ENCODE results near the gene XXYLT1. TPM values are rescaled to one million over a fixed set of nuclear protein-coding genes. Genes with fewer than 3 reads are reported as not detected.
"Not testable (repeated sequence)": the region's sequence is repeated elsewhere in the genome, so short reads cannot be mapped to it uniquely, and the experiment has no call there.

The XXYLT1 gene
- total RNA-seq, 1 donor from 2014 or later: 18.4 TPM

GRCh38 chr3:195042743-195043606 is 228.0 kb downstream of the XXYLT1 start:
- DNase-seq (ENCODE audit: low read depth): no peak

DNA sequence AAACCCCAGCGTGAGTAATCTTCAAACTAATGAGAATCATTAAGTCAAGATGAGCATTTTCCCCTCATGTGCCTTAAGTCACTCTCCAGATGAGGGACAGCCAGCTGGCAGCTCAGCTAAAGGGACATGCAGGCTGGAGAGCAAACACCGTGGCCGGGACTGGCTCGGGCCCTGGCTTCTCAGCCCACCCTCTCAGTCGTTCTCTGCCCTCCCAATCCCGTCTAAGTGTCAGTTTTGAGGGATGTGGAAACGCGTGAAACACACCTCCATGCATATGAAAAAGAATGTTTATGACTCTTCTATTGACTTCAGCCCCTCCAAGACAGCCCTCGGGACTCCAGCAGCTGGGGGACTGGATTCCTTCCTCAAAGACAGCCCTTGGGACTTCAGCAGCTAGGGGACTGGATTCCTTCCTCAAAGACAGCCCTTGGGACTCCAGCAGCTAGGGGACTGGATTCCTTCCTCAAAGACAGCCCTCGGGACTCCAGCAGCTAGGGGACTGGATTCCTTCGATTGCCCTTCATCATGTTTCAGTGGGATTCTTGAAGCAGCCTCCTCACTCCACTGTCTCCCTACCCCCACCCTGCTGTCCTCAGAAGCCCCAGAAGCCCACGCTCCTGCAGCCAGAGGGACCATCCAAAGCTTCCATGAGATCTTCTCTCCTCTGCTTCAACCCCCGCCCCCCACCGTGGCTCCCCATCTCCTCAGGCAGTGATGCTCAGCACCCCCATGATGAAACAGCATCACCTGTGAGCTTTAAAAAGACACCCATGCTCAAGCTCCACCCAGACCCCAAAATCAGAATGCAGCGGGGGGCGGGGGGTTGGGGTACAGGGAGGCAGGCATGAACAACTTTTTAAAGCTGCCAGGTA is 228.9 kb downstream of the XXYLT1 start:
- no peak for DNase-seq (ENCODE audit: low read depth)

DNA sequence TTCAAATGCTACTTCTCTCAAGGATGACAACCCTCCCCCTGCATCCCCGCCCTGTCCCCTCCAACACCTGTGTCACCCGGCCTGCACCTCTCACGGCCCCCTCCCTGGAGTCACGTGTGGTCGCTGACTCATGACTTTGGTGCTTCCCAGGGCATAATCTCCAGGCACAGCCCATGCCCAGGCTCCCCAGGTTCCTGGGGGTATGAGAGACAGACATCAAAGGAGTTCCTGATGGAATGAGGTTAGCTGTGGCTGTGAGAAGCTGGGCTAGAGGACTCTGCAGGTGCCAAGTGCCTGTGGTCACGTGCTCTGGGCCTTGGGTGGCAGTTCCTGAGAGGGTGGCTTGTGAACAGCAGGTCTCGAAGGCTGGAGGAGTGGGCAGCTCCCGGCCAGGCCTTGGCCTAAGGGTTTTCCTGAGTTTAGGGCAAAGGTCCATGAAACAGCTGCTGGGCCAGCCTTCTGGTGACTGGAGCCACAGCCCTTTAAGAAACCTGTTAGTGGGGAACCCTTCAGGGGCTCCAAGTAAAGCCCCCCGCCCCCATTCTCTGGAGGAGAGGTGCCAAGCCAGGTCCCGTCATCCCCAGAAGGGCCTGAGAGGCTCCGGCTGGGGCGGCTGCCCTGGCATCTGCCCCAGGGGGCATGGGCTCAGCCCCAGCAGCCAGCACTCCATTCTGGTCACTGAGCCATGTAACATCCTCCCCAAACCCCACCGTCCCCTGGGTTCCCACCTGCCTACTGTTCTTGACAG is 230.0 kb downstream of the XXYLT1 start:
- peak; percentile 38 for DNase-seq (ENCODE audit: low read depth)

DNA sequence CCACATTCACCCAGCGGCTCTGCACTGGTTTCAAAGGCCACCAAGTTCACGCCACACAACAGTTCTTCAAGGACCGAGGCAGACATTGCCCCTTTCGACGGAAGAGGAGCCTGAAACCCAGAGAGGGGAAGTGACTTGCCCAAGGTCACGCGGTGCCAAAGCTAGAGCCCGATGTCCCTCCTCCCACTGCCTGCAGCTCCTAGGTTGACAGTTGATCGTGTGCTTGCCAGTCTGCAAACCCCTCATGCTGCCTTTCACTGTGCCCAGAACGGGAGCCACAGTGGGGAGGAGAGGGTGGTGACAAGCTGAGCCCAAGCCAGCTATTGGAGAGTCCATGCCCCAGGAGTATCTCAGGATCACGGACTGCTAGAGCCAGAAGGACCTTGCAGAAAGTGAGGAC is 230.9 kb downstream of the XXYLT1 start:
- DNase-seq (ENCODE audit: low read depth): no peak

DNA sequence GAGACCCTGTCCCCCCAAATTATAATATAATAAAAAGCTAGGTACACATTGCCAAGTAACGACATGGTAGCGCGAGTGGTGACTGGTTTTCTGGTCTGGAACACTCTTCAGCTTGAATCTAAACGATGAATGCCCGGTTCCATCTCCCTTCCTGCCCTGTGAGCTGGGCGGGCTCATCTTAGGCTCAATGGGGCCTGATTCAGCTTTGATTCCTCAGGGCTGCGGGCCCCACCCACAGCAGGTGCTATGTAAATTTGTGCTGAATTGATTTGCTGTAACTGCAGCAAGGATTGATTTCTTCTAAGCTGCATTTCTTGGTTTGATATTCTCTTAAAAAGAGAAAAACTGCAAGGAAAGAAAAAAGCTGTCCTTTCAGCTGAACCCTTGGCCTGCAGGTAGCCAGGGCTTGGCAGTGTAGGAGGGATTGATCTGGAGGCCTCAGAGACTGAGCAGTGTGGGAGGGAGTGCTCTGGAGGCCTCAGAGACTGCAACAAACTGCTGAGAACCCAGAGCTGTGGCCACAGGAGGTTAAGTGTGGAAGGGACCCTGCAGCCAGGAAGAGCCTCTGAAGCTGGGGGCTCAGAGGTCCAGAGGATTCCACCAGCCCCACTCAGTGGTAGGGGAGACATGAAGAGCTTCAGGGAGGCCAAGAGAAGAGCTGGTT is 231.6 kb downstream of the XXYLT1 start:
- DNase-seq (ENCODE audit: low read depth): no peak

DNA sequence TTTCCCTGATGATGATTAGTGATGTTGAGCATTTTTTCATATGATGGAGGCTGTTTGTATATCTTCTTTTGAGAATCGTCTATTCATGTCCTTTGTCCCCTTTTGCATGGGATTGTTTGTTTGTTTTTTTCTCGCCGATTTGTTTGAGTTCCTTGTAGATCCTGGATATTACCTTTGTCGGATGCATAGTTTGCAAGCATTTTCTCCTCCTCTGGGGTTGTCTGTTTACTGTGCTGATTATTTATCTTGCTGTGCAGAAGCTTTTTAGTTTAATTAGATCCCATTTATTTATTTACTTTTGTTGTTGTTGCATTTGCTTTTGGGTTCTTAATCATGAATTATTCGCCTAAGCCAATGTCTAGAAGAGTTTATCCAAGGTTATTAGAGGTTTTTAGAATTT is 232.8 kb downstream of the XXYLT1 start:
- no peak for DNase-seq (ENCODE audit: low read depth)

DNA sequence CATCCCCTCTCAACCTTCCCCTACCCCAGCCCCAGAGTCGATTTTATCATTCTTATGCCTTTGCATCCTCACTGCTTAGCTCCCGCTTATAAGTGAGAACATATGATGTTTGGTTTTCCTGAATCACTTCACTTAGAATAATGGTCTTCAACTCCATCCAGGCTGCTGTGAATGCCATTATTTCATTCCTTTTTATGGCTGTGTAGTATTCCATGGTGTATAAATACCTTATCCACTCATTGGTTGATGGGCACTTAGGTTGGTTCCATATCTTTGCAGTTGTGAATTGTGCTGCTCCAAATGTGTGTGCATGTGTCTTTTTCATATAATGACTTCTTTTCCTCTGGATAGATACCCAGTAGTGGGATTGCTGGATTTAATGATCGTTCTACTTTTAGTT is 233.4 kb downstream of the XXYLT1 start:
- not testable (repeated sequence) for DNase-seq (ENCODE audit: low read depth)

GRCh38 chr3:195036974-195037373 is 234.0 kb downstream of the XXYLT1 start:
- DNase-seq (ENCODE audit: low read depth): no peak

- DNase-seq (ENCODE audit: low read depth): no peak
Observed at GRCh38 chr3:195036574-195036973, 234.4 kb downstream of the XXYLT1 start.

DNA sequence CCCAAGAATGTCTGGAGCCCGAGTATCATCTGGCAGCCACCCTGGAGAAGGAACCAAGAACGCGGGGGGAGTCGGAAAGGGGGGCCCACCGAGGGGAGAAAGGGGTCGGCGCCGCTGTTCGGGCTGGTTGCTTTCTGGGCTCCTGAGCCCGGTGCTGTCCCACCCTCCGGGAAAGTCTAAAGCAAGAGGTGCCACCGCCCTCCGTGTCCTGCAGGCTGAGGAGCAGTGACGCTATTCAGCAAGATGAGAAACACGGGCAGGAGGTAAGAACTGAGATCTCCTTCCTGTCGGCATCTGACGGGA is 234.8 kb downstream of the XXYLT1 start:
- no peak for DNase-seq (ENCODE audit: low read depth)

- DNase-seq (ENCODE audit: low read depth): no peak
Observed at GRCh38 chr3:195035345-195036202, 235.4 kb downstream of the XXYLT1 start.

DNA sequence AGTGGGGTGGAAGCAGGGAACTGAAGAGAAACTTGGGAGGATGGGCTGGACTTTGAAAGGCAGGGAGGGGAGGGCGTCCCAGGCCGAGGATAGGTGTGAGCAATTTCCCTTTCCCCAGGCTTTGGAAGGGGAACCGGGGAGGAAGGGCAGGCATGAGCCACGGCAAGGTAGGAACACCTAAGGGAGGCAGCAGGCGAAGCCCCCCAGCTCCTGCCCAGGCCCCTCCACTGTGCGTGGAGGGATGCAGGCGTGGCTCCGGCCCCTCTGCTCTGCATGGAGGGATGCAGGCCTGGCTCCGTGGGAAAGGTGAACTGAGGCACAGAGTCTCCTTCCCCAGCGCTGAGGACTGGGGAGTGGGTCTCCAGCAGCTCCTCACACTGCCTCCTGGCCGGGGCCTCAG is 236.4 kb downstream of the XXYLT1 start:
- no peak for DNase-seq (ENCODE audit: low read depth)

DNA sequence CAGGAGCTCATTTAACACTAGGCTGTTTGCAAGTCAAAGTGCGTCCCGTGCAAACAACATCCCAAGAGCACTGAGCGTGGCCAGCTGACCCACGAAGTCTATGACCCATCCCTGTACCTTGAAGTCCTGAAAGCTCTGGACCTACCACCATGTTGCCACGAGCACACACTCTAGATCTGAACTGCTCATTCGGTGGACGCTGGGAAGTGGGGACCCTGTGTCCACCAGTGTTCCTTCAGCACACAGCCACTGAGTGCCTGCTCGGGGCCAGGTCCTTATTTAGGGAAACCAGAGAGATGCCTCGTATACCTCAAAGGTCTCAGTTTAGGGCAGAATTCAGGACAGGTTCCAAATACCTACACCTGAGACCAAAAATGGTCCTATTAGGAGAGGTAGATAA is 236.9 kb downstream of the XXYLT1 start:
- no peak for DNase-seq (ENCODE audit: low read depth)

GRCh38 chr3:195033531-195034091 is 237.3 kb downstream of the XXYLT1 start:
- peak; percentile 79 for DNase-seq (ENCODE audit: low read depth)

DNA sequence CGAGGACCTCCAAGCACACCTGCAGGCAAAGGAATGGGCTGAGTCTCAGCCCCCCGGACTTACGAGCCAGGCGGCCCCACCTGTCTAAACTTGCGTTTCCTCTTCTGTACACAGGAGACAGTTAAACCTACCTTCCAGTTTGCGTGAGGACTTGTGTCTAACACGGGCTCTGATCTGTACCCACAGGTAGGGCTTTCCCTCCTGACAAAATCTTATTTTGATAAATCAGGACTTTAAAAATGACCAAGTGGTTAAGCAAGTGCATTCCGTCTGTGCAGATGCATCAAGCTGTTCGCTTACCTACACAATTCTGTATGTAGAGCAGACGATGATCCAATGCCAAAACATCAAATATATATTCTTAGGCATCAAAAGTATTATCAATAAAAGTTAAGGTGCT is 238.0 kb downstream of the XXYLT1 start:
- no peak for DNase-seq (ENCODE audit: low read depth)

DNA sequence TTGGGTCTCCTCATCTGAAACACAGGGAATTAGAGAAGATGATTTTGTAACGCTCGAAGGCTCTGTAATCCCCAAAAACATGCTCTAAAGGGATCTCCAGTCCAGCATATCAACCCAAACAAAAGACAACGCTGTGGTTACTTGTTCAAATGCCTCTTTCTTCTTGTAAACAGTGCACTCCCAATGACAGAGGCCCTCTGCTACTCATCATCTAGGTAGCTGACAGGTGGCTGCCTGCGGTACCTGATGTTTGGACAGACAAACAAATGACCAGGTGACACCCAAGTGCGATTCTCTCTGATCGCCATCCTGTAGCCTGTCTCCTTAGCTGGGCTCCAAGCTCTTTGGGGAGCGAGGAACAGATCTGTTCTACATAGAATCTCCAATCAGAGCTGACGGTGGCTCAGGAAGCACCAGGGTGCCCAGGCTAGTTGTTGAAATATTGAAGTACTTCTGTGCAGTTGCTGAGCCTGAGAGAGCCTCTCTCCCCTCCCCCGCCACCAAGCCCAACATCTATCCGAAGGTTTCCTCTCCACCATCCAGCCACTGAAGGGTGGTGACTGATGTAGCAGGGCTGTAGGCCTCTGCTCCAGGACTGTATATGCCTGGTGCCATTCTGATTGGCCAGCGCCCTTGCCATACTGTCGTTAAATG is 238.7 kb downstream of the XXYLT1 start:
- no peak for DNase-seq (ENCODE audit: low read depth)

DNA sequence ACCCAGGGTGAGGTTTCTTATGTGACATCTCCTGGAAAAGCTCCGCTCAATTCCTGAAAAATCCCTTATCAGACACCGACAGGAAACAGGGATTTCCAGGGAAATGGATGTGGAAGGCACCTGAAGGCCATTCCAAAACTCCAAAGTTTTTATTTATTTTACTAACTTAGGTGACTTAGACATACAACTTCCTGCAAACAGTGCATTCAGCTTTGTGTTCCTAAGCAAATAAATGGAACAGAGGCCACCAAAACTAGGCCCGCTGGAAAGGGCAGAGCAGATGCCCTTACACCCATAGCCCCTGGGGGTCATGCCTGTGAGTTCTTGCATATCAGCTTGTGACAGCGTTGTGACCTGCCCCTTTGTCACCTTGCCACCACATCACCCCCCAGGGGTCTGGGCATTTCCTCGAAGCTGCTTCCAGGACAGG is 239.4 kb downstream of the XXYLT1 start:
- no peak for DNase-seq (ENCODE audit: low read depth)

- no peak for DNase-seq (ENCODE audit: low read depth)
Observed at GRCh38 chr3:195030791-195031321, 240.1 kb downstream of the XXYLT1 start.

DNA sequence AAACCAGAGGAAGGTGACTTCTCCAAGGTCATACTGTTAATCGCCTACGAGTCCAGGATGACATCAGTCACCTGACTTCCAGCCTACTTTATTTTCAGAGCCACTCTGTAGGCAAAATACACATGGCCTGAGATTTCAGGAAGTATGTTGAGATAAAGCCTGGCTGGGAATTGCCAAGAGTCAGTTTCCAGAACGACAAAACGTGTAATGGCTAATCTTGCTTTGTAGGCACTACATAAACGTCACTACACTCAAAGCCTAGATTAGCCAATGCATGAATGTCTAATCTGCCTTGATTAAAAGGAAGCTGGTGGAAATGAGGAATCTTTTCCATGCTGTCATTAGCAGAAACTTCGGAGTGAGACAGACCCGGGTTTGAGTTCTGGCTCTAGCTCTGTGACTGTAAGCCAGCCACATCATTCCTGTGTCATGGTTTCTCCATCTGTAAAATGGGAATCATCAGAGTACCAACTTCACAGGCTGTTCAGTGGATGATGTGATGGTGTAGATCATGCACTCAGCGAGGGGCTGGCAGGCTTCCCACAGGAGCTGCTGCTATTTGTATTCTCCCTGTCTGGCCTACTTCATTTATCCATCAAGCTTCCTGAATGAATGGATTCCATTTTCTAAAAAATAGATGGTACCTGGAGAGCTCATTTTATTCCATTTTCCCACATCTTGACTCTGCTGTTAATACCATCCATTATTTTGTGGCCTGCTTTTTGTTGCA is 241.9 kb downstream of the XXYLT1 start:
- DNase-seq (ENCODE audit: low read depth): no peak

Data from renal cortical epithelial cell (primary cell).